Stimulated activated CD4-positive, alpha-beta T cell treated with anti-CD3 and anti-CD28 coated beads, Interleukin-15, amount 100 ng/mL, for 48 hours (primary cell): Measurements from ENCODE around the gene AMOT.

Experiments used
- DNase-seq, 2 donors: peaks; one replicate each; pipeline ENCODE4 v3.0.0-alpha.2; 2020; ENCODE audit warnings: low read depth in 2 of 2

Gene AMOT

GRCh38 chrX:112837531-112837930, 3.1 kb downstream of the AMOT start:
- no peak for DNase-seq

- no peak for DNase-seq
Measured at GRCh38 chrX:112835019-112835418, 5.6 kb downstream of the AMOT start.

- no peak for DNase-seq
Measured at GRCh38 chrX:112834031-112834845, 6.4 kb downstream of the AMOT start.

GRCh38 chrX:112832481-112833095, 8.0 kb downstream of the AMOT start:
- no peak for DNase-seq

- no peak for DNase-seq
Measured at GRCh38 chrX:112830540-112830939, 10.1 kb downstream of the AMOT start.

GRCh38 chrX:112827292-112827903, 13.2 kb downstream of the AMOT start:
- DNase-seq = no peak

GRCh38 chrX:112826023-112826422, 14.6 kb downstream of the AMOT start:
- DNase-seq = no peak

- no peak for DNase-seq
Measured at GRCh38 chrX:112822892-112823291, 17.7 kb downstream of the AMOT start.

GRCh38 chrX:112820364-112821268, 20.0 kb downstream of the AMOT start:
- DNase-seq = no peak

GRCh38 chrX:112819813-112820212, 20.8 kb downstream of the AMOT start:
- DNase-seq = no peak

GRCh38 chrX:112819008-112819640, 21.5 kb downstream of the AMOT start:
- no peak for DNase-seq

GRCh38 chrX:112818114-112819007, 22.3 kb downstream of the AMOT start:
- no peak for DNase-seq

- no peak for DNase-seq
Measured at GRCh38 chrX:112816908-112817307, 23.7 kb downstream of the AMOT start.

GRCh38 chrX:112814496-112814895, 26.1 kb downstream of the AMOT start:
- no peak for DNase-seq

GRCh38 chrX:112812741-112813140, 27.9 kb downstream of the AMOT start:
- no peak for DNase-seq

- DNase-seq = no peak
Measured at GRCh38 chrX:112808651-112809195, 31.9 kb downstream of the AMOT start.

- DNase-seq = no peak
Measured at GRCh38 chrX:112808007-112808406, 32.6 kb downstream of the AMOT start.

- DNase-seq = no peak
Measured at GRCh38 chrX:112803060-112803459, 37.6 kb downstream of the AMOT start.

GRCh38 chrX:112802541-112802940, 38.1 kb downstream of the AMOT start:
- DNase-seq = no peak
